Esophagus muscularis mucosa (tissue), 4 donors: ENCODE measurements around the gene MRPL58. TPM values are rescaled to one million over a fixed set of nuclear protein-coding genes. Genes with fewer than 3 reads are reported as not detected.

Source experiments
- DNase-seq: peaks from one replicate; pipeline ENCODE4 v3.0.0-alpha.2; 2017; ENCODE audit errors: extremely low spot score
- H3K27ac ChIP-seq, 4 donors: fragments of 200-600 bp; sonication (generic); replicated peaks in 1 of 4; 1 replicate in 3 of 4; 2 replicates in 1 of 4; pipeline ENCODE4 v1.5.1; 2016 to 2019; ENCODE audit warnings: mild to moderate bottlenecking in 1 of 4
- H3K27me3 ChIP-seq, 4 donors: fragments of 200-600 bp; sonication (generic); one replicate each; pipeline versions ENCODE4 v1.5.1 to v1.6.0; 2016 to 2019
- H3K36me3 ChIP-seq, 4 donors: fragments of 200-600 bp; sonication (generic); one replicate each; pipeline ENCODE4 v1.5.1; 2016 to 2019
- H3K4me1 ChIP-seq, 4 donors: fragments of 200-600 bp; sonication (generic); one replicate each; pipeline ENCODE4 v1.5.1; 2016 to 2019
- H3K4me3 ChIP-seq, 4 donors: fragments of 200-600 bp; sonication (generic); 1 replicate in 2 of 4; 2 replicates in 2 of 4; pipeline ENCODE4 v1.5.1; 2016 to 2019; ENCODE audit warnings: mild to moderate bottlenecking in 4 of 4, moderate library complexity in 1 of 4
- H3K9me3 ChIP-seq, 4 donors: fragments of 200-600 bp; sonication (generic); 1 replicate in 3 of 4; 2 replicates in 1 of 4; pipeline ENCODE4 v1.5.1; 2016 to 2019
- EP300 ChIP-seq: sonication (generic); formaldehyde crosslinking; IDR thresholded peaks from one replicate; pipeline ENCODE4 v1.6.1; 2017; ENCODE audit warnings: antibody characterized with exemption
- POLR2A ChIP-seq: fragments of 450-650 bp; IDR thresholded peaks from one replicate; pipeline ENCODE4 v1.6.1; 2017; ENCODE audit warnings: antibody characterized with exemption, moderate library complexity, mild to moderate bottlenecking, low read depth
- POLR2AphosphoS5 ChIP-seq, 2 donors: sonication (generic); formaldehyde crosslinking; IDR thresholded peaks; one replicate each; pipeline ENCODE4 v1.6.1; 2017; ENCODE audit warnings: antibody characterized with exemption in 2 of 2
- WGBS: methylation state at CpG from one replicate; pipeline ENCODE4 v1.1.5; 2018; 5-methylcytosine and 5-hydroxymethylcytosine counted together
- intact Hi-C: fragments of 100-400 bp; cut with DNase I; formaldehyde crosslinking; loops from one replicate; pipeline ENCODE4 v1.15.1; 2023
- total RNA-seq, 4 donors: library from RNA; depleted of rRNA; stranded (reverse); fragments of >200 nt; gene quantifications; one replicate each; pipeline versions ENCODE4 v1.1.0 to v1.2.1, GENCODE V29; 2016
- TF ChIP-seq, protein P1 (sequence below), 3 experiments: fragments of 200-600 bp in 2 of 3; fragments of 450-650 bp in 1 of 3; sonication (generic) in 2 of 3; IDR thresholded peaks; one replicate each; pipeline ENCODE4 v1.5.1; 2017 to 2019; ENCODE audit warnings: antibody characterized with exemption in 3 of 3, mild to moderate bottlenecking in 2 of 3, moderate library complexity in 1 of 3

MRPL58 gene
- total RNA-seq, 4 donors from 2014 or later: 34.9 to 47.8 (median 40.2) TPM

DNA sequence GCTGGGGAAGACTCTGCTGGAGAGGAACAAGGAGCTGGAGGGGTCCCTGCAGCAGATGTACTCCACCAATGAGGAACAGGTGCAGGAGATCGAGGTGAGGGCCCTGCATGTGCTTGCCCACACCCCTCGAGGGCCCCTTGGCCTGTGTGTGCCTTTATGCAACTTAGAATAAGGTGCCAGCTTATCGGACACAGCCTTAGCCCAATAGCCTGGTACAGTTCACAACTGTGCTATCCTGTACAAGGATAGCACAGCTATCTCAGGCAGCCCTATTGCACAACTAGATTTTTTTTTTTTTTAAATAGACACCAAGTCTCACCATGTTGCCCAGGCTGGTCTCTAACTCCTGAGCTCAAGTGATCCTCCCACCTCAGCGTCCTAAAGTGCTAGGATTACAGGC is 12.9 kb upstream of the MRPL58 start:
- TF ChIP-seq EP300 (no peak), POLR2A (no peak), POLR2AphosphoS5 (IDR thresholded peaks at IDR 0.05) (no peak)
- TF ChIP-seq, protein P1, sequence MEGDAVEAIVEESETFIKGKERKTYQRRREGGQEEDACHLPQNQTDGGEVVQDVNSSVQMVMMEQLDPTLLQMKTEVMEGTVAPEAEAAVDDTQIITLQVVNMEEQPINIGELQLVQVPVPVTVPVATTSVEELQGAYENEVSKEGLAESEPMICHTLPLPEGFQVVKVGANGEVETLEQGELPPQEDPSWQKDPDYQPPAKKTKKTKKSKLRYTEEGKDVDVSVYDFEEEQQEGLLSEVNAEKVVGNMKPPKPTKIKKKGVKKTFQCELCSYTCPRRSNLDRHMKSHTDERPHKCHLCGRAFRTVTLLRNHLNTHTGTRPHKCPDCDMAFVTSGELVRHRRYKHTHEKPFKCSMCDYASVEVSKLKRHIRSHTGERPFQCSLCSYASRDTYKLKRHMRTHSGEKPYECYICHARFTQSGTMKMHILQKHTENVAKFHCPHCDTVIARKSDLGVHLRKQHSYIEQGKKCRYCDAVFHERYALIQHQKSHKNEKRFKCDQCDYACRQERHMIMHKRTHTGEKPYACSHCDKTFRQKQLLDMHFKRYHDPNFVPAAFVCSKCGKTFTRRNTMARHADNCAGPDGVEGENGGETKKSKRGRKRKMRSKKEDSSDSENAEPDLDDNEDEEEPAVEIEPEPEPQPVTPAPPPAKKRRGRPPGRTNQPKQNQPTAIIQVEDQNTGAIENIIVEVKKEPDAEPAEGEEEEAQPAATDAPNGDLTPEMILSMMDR (IDR thresholded peaks at IDR 0.05): no peak
- no peaks in the 10 kb centered on the region for H3K9me3 ChIP-seq
- WGBS: 84% methylated on average over 4 of the region's 4 CpGs
- peaks cover 32 to 58% (median 53%) of the 10 kb centered on the region in 4 donors for H3K36me3 ChIP-seq
- intact Hi-C loops: no loop called here
- DNase-seq: no peak
- peaks cover 0 to 18% (median 0%) of the 10 kb centered on the region in 4 donors for H3K4me1 ChIP-seq
- no peak overlapping the region for H3K27ac ChIP-seq
- no peak overlapping the region for H3K4me3 ChIP-seq
- no peaks in the 10 kb centered on the region for H3K27me3 ChIP-seq

DNA sequence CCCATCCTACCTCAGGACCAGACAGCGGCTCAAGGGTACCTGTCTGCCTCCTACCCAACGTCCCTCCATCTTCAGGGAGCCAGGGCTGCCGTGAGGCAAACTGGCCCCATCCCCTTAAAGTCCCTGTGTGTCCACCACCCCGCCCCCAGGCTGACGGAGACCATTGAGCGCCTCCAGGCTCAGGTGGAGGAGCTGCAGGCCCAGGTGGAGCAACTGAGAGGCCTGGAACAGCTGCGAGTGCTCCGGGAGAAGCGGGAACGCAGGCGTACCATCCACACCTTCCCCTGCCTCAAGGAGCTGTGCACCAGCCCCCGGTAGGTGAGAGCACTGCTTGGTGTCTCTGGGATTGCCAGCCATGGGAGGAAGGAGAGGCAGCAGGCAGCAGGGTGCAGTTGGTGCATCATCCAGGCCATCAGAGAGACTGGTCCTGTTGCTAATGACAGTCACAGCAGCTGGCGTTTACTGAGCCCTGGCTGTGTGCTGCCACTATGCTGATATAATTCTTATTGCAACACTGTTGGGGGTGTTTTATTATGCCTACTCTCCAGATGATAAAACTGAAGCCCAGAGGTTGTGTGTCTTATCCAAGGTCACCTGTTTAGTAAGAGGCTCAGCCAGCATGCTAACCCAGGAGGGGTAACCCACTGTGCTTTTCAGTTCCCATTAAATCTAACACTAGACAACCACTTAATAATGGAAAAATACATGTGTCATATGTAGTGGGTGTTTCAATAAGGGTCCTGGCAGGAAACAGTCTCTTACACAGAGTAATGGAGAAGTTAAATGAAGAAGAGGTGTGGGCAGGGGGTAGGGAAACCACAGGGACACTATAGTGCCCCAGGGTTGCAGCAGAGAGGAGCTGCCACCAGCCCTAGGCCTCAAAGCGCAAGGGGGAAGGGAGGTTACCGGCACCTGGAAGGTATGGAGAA is 10.3 kb upstream of the MRPL58 start:
- intact Hi-C loops: no loop called here
- H3K9me3 ChIP-seq: no peaks in the 10 kb centered on the region
- no peak overlapping the region for H3K27ac ChIP-seq
- TF ChIP-seq, protein P1 (IDR thresholded peaks at IDR 0.05): no peak
- TF ChIP-seq EP300: no peak
- no peak for TF ChIP-seq POLR2A
- no peak for TF ChIP-seq POLR2AphosphoS5 (IDR thresholded peaks at IDR 0.05)
- no peaks in the 10 kb centered on the region for H3K27me3 ChIP-seq
- H3K4me3 ChIP-seq: no peak overlapping the region
- peaks cover 32 to 67% (median 62%) of the 10 kb centered on the region in 4 donors for H3K36me3 ChIP-seq
- WGBS: 79% methylated on average over 5 of the region's 15 CpGs
- no peak for DNase-seq
- peaks cover 0 to 18% (median 0%) of the 10 kb centered on the region in 4 donors for H3K4me1 ChIP-seq

GRCh38 chr17:75003070-75003956 is 9.2 kb upstream of the MRPL58 start:
- no peaks in the 10 kb centered on the region for H3K9me3 ChIP-seq
- H3K27ac ChIP-seq: no peak overlapping the region
- DNase-seq: no peak
- 86% methylated on average over 46 of the region's 76 CpGs for WGBS
- no peak for TF ChIP-seq EP300
- TF ChIP-seq POLR2A: no peak
- TF ChIP-seq, protein P1 (IDR thresholded peaks at IDR 0.05): no peak
- no peak for TF ChIP-seq POLR2AphosphoS5 (IDR thresholded peaks at IDR 0.05)
- H3K36me3 ChIP-seq: peaks cover 32 to 67% (median 62%) of the 10 kb centered on the region in 4 donors
- peaks cover 0 to 14% (median 0%) of the 10 kb centered on the region in 4 donors for H3K4me1 ChIP-seq
- no peaks in the 10 kb centered on the region for H3K27me3 ChIP-seq
- H3K4me3 ChIP-seq: no peak overlapping the region
- intact Hi-C loops: no loop called here

DNA sequence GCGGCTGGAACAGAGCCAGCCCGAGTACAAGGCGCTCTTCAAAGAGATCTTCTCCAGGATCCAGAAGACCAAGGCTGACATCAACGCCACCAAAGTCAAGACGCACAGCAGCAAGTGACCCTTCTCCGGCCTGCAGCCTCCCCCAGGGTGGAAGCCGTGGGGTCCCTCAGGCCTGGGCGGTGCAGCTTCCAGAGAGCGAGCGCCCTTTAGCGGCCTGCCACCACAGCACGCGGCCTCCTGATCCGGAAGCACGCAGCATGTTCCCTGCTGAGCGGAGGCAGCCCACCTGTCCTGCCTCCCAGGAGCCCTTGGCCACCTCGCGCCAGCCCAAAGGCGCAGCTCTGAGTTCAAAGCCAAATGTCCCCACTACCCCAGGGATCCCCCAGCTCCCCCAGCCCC is 8.5 kb upstream of the MRPL58 start:
- Histone ChIP-seq H3K4me1 (peaks cover 0 to 10% (median 0%) of the 10 kb centered on the region in 4 donors), H3K27ac (no peak overlapping the region), H3K4me3 (no peak overlapping the region), H3K36me3 (peaks cover 32 to 67% (median 62%) of the 10 kb centered on the region in 4 donors), H3K9me3 (no peaks in the 10 kb centered on the region), H3K27me3 (no peaks in the 10 kb centered on the region)
- WGBS: 87% methylated on average over 9 of the region's 19 CpGs
- TF ChIP-seq POLR2A (no peak), EP300 (no peak), POLR2AphosphoS5 (IDR thresholded peaks at IDR 0.05) (no peak)
- TF ChIP-seq, protein P1 (IDR thresholded peaks at IDR 0.05): no peak
- intact Hi-C loops: no loop called here
- DNase-seq: no peak
